ENCODE data around the gene RBM19.

RBM19 gene

DNA sequence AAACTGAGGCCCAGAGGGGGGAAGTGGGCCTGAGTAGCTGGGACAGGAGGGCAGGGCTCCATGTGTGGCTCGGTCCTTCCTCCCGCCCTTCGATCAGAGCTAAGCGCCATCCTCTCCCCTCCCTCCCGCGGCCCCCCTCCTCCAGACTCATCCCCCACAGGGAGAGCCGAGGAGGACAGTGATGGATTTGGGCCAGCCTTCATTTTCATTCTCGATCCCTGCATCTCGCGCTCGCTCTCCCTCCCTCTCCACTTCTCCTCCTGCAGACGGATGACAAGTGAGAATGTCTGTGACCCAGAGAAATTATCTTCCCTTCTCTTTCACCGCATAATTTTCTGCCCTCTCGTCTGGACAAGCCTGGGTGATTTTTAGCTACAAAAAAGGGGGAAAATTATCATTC, 183.3 kb downstream of the RBM19 start:
- Histone ChIP-seq H3K9ac (ENCODE audit: low read depth, low read length) (no peak overlapping the region), H3K27ac (ENCODE audit: low read length) (no peak overlapping the region), H3K27me3 (ENCODE audit: insufficient read depth, low read length) (no peaks in the 10 kb centered on the region), H3K9me3 (ENCODE audit: insufficient read depth, low read depth, low read length) (peaks cover 4% of the 10 kb centered on the region; the same call in 1 of the 2 replicates), H3K4me3 (ENCODE audit: low read length) (no peak overlapping the region), H3K4me1 (ENCODE audit: insufficient read depth, low read length) (peaks cover 7% of the 10 kb centered on the region; the same call in 1 of the 2 replicates), H3K36me3 (ENCODE audit: insufficient read depth, low read depth, low read length) (no peaks in the 10 kb centered on the region)

DNA sequence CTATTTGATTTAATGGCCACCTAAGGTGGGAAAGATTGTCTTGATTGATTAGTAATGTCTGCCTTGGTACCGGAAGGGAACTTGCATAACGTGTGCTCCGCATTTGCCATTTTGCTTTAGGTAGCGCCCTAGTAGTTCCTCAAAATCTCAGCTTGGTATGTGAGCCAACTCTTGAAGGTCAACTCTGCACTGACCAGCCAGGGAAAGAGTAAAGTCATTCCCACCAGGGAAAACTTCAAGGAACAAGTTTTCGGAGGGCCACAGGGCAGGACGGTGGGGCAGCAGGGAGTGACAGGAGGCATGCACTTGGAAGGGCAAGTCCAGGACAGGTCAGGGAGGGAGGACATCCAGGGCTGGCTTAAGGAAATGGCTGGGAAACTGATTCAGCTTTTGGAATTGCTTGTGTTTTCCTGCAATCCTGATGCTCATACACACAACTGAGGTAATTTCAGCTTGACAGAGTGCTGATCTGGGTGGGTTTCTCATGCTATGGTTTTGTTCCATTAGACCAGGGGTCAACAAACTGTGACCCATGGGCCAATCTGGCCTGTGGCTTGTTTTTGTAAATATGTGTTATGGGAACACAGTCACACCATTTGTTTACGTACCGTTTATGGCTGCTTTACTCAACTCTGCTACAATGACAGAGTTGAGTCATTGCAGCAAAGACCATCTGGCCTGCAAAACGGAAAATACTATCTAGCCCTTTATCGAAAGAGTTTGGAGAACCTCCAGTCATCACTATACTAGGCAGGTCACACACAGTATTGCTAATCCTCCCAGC, 184.5 kb downstream of the RBM19 start:
- no peak overlapping the region for H3K4me3 ChIP-seq (ENCODE audit: low read length)

DNA sequence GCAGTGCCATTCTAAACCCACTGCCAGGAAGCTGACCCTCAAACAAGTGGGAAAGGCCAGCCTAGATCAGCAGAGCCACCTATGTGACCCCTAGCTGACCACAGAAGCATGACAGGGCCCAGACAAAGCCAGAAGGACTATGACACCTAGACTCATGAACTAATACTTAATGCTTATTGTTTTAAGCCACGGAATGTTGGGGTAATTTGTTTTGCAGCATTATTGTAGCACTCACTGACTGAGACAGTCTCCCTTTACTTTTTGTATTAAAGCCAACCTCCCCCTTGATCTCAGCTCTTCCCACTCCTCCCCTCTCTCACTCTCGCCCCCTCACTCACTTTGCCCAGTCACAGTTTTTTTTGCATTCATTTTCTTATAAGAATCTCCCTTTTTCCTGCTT, 186.4 kb downstream of the RBM19 start:
- no peaks in the 10 kb centered on the region for H3K27me3 ChIP-seq (ENCODE audit: insufficient read depth, low read length)
- H3K9me3 ChIP-seq (ENCODE audit: insufficient read depth, low read depth, low read length), result no peaks in the 10 kb centered on the region
- no peak overlapping the region for H3K9ac ChIP-seq (ENCODE audit: low read depth, low read length)
- H3K36me3 ChIP-seq (ENCODE audit: insufficient read depth, low read depth, low read length), result no peaks in the 10 kb centered on the region
- H3K4me1 ChIP-seq (ENCODE audit: insufficient read depth, low read length), result peaks cover 7% of the 10 kb centered on the region; the same call in 1 of the 2 replicates
- H3K27ac ChIP-seq (ENCODE audit: low read length), result no peak overlapping the region
- no peak overlapping the region for H3K4me3 ChIP-seq (ENCODE audit: low read length)

More for the DNA sequence above, 184.5 kb downstream of the RBM19 start:
- H3K9me3 ChIP-seq (ENCODE audit: insufficient read depth, low read depth, low read length), result peaks cover 4% of the 10 kb centered on the region; the same call in 1 of the 2 replicates
- peaks cover 7% of the 10 kb centered on the region; the same call in 1 of the 2 replicates for H3K4me1 ChIP-seq (ENCODE audit: insufficient read depth, low read length)
- H3K27me3 ChIP-seq (ENCODE audit: insufficient read depth, low read length), result no peaks in the 10 kb centered on the region
- no peak overlapping the region for H3K27ac ChIP-seq (ENCODE audit: low read length)
- no peak overlapping the region for H3K9ac ChIP-seq (ENCODE audit: low read depth, low read length)
- H3K36me3 ChIP-seq (ENCODE audit: insufficient read depth, low read depth, low read length), result no peaks in the 10 kb centered on the region

DNA sequence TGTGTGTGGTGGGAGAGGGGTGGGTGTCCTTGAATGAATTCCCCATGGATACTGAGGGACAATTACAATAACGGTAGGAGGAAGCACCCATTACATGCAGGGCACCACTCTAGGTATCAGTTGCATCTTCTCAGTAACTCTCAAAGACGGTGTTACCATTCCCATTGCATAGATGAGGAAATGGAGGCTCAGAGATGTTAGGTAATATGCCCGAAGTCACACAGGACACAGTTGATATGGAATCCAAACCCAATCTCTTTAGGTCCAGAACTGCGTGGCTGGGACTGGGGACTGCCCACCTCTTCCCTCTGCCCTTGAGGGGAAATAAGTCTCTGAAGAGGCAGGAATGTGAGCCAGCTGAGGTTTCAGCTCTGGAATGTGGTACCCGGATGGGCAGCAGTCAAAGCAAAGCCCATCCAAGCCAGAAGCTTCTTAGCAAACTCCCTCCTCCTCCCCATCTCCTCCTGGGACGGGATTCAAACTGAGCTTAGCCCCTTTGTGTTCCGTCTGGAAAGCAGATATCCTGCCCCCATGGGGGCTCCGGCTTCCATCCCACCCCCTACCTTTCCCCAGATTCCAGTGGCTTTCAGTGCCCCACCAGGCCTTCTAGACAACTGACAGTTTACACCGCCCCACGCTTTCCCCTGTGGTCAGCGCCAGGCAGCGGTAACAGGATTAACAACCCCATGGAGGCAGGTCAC, 187.5 kb downstream of the RBM19 start:
- H3K4me1 ChIP-seq (ENCODE audit: insufficient read depth, low read length), result peaks cover 7% of the 10 kb centered on the region; the same call in 1 of the 2 replicates
- H3K9ac ChIP-seq (ENCODE audit: low read depth, low read length), result no peak overlapping the region
- H3K9me3 ChIP-seq (ENCODE audit: insufficient read depth, low read depth, low read length), result no peaks in the 10 kb centered on the region
- no peak overlapping the region for H3K27ac ChIP-seq (ENCODE audit: low read length)
- H3K27me3 ChIP-seq (ENCODE audit: insufficient read depth, low read length), result no peaks in the 10 kb centered on the region
- peak overlapping the region; percentile 8; the same call in 1 of the 2 replicates for H3K4me3 ChIP-seq (ENCODE audit: low read length)
- no peaks in the 10 kb centered on the region for H3K36me3 ChIP-seq (ENCODE audit: insufficient read depth, low read depth, low read length)

DNA sequence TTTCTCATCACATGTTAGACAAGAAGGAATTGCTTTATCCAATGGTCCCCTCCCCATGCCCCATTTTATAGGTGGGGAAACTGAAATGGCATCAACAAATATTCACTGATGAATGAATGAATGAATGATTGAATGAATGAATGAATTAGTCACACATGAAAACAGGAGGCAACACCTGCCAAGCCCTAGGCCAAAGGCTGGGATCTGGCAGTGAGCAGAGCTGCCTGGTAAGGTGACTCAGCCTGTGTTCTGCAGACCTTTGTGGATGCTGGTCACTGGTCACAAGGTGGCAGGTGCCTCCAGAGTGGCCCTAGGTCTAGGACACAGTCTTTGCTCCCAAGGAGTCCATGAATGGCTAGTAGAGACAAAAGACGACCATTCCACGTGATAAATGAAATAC, 188.4 kb downstream of the RBM19 start:
- Histone ChIP-seq H3K4me3 (ENCODE audit: low read length) (no peak overlapping the region), H3K27me3 (ENCODE audit: insufficient read depth, low read length) (no peaks in the 10 kb centered on the region), H3K36me3 (ENCODE audit: insufficient read depth, low read depth, low read length) (no peaks in the 10 kb centered on the region), H3K9me3 (ENCODE audit: insufficient read depth, low read depth, low read length) (no peaks in the 10 kb centered on the region), H3K9ac (ENCODE audit: low read depth, low read length) (no peak overlapping the region), H3K27ac (ENCODE audit: low read length) (no peak overlapping the region), H3K4me1 (ENCODE audit: insufficient read depth, low read length) (peaks cover 7% of the 10 kb centered on the region; the same call in 1 of the 2 replicates)

DNA sequence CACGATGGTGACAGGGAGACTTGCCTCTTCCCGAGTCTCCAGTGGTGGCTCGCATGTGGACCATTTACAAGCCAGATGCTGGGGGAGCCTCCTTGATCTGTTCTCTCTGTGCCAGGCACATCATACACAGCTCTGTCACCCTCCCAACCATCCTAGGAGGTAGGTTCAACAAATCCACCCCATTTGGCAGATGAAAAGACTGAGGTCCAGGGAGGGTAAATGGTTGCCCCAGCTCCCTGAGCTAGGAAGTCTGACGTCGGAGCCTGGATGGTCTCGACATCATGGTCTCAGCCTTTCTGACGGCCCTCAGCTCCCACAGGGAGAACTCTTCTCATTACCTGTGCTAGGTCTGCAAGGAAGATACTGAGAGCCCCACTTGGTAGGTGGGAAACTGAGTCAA, 189.6 kb downstream of the RBM19 start:
- Histone ChIP-seq H3K9ac (ENCODE audit: low read depth, low read length) (no peak overlapping the region), H3K4me1 (ENCODE audit: insufficient read depth, low read length) (peaks cover 7% of the 10 kb centered on the region; the same call in 1 of the 2 replicates), H3K36me3 (ENCODE audit: insufficient read depth, low read depth, low read length) (no peaks in the 10 kb centered on the region), H3K9me3 (ENCODE audit: insufficient read depth, low read depth, low read length) (no peaks in the 10 kb centered on the region), H3K27ac (ENCODE audit: low read length) (no peak overlapping the region), H3K4me3 (ENCODE audit: low read length) (no peak overlapping the region), H3K27me3 (ENCODE audit: insufficient read depth, low read length) (no peaks in the 10 kb centered on the region)

DNA sequence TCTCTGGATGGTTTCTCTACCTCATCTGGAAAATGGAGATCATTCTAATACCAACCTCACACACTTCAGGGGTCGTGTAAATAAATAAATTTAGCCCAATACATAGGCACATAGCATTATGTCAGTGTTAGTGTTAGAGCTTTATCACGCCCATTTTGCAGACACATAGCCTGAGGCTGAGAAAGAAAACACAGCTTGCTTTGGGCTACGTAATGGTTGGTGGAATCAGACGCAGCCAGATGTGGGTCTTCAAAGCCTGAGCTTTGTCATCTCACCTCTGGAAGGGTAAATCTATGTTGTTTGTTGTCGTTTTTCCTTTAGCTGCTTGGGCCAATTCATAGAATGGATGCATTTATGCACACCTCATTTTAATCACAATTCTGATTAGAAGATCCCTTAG, 191.6 kb downstream of the RBM19 start:
- peaks cover 7% of the 10 kb centered on the region; the same call in 1 of the 2 replicates for H3K4me1 ChIP-seq (ENCODE audit: insufficient read depth, low read length)
- H3K4me3 ChIP-seq (ENCODE audit: low read length), result no peak overlapping the region
- H3K27ac ChIP-seq (ENCODE audit: low read length), result no peak overlapping the region
- no peaks in the 10 kb centered on the region for H3K9me3 ChIP-seq (ENCODE audit: insufficient read depth, low read depth, low read length)
- H3K27me3 ChIP-seq (ENCODE audit: insufficient read depth, low read length), result no peaks in the 10 kb centered on the region
- H3K36me3 ChIP-seq (ENCODE audit: insufficient read depth, low read depth, low read length), result no peaks in the 10 kb centered on the region
- H3K9ac ChIP-seq (ENCODE audit: low read depth, low read length), result no peak overlapping the region

DNA sequence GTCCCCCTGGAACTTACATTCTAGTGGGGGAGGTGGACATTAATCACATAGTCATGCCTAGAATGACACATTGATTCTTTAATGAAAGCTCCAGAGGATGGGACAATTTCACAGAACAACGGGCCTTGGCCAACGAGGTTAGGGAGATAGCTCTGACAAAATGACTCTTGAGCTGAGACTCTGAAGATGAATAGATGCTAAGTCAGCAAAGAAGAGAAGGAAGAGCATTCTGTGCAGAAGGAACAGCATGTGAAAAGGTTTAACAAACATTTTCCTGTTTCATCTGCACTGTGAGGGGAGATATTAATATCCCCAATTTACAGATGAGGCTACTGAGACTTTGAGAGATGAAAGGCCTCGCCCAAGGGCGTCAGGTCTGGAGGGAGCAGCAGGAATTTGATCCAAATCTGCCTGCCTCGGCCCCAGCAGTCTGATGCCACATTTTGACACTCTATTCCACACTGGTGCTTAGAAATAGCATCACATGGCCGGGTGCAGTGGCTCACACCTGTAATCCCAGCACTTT, 193.6 kb downstream of the RBM19 start:
- Histone ChIP-seq H3K4me3 (ENCODE audit: low read length) (no peak overlapping the region), H3K9ac (ENCODE audit: low read depth, low read length) (no peak overlapping the region), H3K9me3 (ENCODE audit: insufficient read depth, low read depth, low read length) (no peaks in the 10 kb centered on the region), H3K27ac (ENCODE audit: low read length) (no peak overlapping the region), H3K36me3 (ENCODE audit: insufficient read depth, low read depth, low read length) (no peaks in the 10 kb centered on the region), H3K27me3 (ENCODE audit: insufficient read depth, low read length) (no peaks in the 10 kb centered on the region), H3K4me1 (ENCODE audit: insufficient read depth, low read length) (no peaks in the 10 kb centered on the region)

DNA sequence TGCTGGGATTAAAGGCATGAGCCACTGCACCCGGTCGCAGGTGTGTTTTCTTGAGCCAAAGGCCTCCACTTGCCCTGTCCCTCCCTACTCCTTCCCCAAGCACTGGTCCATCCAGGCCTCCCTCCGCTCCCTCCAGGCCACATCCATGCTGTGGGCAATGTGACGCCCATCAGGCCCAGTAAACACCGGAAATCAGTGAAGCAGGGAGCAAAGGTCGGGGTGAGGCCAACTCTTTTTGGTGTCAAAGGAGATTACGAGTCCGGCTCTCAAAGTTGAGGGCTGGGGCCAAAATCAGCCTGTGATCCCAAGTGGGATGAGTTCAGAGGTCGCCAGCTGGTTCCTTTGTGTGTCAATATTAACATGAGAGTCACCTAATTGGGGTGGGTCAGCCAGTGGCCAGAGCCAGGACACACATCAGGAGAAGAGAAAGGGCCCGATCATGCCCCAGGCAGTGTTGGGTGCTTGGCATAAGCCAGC, 195.7 kb downstream of the RBM19 start:
- Histone ChIP-seq H3K4me3 (ENCODE audit: low read length) (no peak overlapping the region), H3K27me3 (ENCODE audit: insufficient read depth, low read length) (peaks cover 4% of the 10 kb centered on the region), H3K36me3 (ENCODE audit: insufficient read depth, low read depth, low read length) (no peaks in the 10 kb centered on the region), H3K4me1 (ENCODE audit: insufficient read depth, low read length) (no peaks in the 10 kb centered on the region; the same call in 1 of the 2 replicates), H3K27ac (ENCODE audit: low read length) (no peak overlapping the region), H3K9me3 (ENCODE audit: insufficient read depth, low read depth, low read length) (no peaks in the 10 kb centered on the region), H3K9ac (ENCODE audit: low read depth, low read length) (no peak overlapping the region)

DNA sequence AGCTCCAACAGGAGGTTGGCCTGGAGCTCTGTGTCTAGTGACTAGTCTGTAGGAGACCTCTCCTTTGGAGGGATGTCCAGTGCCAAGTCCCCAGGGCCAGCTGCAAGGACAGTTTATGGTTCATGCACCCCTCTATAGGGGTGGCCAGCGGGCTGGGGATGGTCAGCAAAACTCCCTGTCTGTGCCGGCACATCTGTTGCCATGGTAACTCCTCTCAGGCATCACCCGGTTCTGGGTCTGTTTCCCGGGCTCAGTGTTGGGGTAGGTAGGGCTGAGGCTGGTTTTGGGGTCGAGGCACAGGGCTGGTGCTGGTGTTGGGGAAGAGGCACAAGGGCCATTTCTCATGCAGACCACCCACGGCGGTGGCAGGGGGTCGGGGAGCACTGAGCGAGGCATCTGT, 196.8 kb downstream of the RBM19 start:
- Histone ChIP-seq H3K4me1 (ENCODE audit: insufficient read depth, low read length) (no peaks in the 10 kb centered on the region; the same call in 1 of the 2 replicates), H3K9me3 (ENCODE audit: insufficient read depth, low read depth, low read length) (no peaks in the 10 kb centered on the region), H3K36me3 (ENCODE audit: insufficient read depth, low read depth, low read length) (no peaks in the 10 kb centered on the region), H3K27me3 (ENCODE audit: insufficient read depth, low read length) (peaks cover 7% of the 10 kb centered on the region), H3K27ac (ENCODE audit: low read length) (no peak overlapping the region), H3K9ac (ENCODE audit: low read depth, low read length) (no peak overlapping the region), H3K4me3 (ENCODE audit: low read length) (no peak overlapping the region)

DNA sequence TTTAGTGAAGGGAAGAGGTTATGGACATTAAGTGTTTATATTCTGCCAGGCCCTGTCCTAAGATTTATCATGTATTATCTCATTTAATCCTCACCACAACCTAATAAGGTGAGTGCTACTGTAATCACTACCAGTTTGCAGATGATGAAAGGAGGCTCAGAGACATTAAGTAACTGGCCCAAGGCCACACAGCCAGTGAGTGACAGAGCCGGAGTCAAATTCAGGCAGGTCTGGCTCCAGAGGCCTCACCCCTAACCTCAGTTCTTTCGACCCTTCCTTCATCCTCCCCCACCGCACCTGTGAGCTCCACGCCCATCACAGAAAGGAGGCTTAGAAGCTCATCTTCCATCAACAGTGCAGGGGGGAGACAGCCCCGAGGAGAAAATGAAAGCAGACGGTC, 197.3 kb downstream of the RBM19 start:
- Histone ChIP-seq H3K27ac (ENCODE audit: low read length) (no peak overlapping the region), H3K27me3 (ENCODE audit: insufficient read depth, low read length) (peaks cover 7% of the 10 kb centered on the region), H3K9ac (ENCODE audit: low read depth, low read length) (no peak overlapping the region), H3K4me1 (ENCODE audit: insufficient read depth, low read length) (no peaks in the 10 kb centered on the region; the same call in 1 of the 2 replicates), H3K36me3 (ENCODE audit: insufficient read depth, low read depth, low read length) (no peaks in the 10 kb centered on the region), H3K4me3 (ENCODE audit: low read length) (no peak overlapping the region), H3K9me3 (ENCODE audit: insufficient read depth, low read depth, low read length) (no peaks in the 10 kb centered on the region)
